ENCODE measurements around the gene GRB2.

Gene GRB2

GRCh38 chr17:75315541-75316243, 89.8 kb downstream of the GRB2 start:
- H3K9me3 Mint-ChIP-seq = no peaks in the 10 kb centered on the region
- TF ChIP-seq CTCF (IDR thresholded peaks at IDR 0.05; ENCODE audit: unreplicated experiment in 3 of 3) = no peak
- peaks cover 10% of the 10 kb centered on the region for H3K4me1 Mint-ChIP-seq
- no peaks in the 10 kb centered on the region for H3K27me3 Mint-ChIP-seq (ENCODE audit: low read depth)
- H3K4me3 Mint-ChIP-seq = no peak overlapping the region
- H3K27ac Mint-ChIP-seq = no peak overlapping the region
- H3K36me3 Mint-ChIP-seq (ENCODE audit: low read depth) = peaks cover 21% of the 10 kb centered on the region

GRCh38 chr17:75313941-75314551, 91.4 kb downstream of the GRB2 start:
- no peaks in the 10 kb centered on the region for H3K27me3 Mint-ChIP-seq (ENCODE audit: low read depth)
- H3K4me3 Mint-ChIP-seq = no peak overlapping the region
- H3K36me3 Mint-ChIP-seq (ENCODE audit: low read depth) = peaks cover 9% of the 10 kb centered on the region
- no peak for TF ChIP-seq CTCF (IDR thresholded peaks at IDR 0.05; ENCODE audit: unreplicated experiment in 3 of 3)
- no peaks in the 10 kb centered on the region for H3K4me1 Mint-ChIP-seq
- no peak overlapping the region for H3K27ac Mint-ChIP-seq
- H3K9me3 Mint-ChIP-seq = no peaks in the 10 kb centered on the region

GRCh38 chr17:75308732-75309629, 96.5 kb downstream of the GRB2 start:
- Mint-ChIP-seq H3K9me3 (no peaks in the 10 kb centered on the region), H3K4me3 (no peak overlapping the region), H3K27me3 (ENCODE audit: low read depth) (peaks cover 3% of the 10 kb centered on the region), H3K4me1 (no peaks in the 10 kb centered on the region), H3K36me3 (ENCODE audit: low read depth) (no peaks in the 10 kb centered on the region), H3K27ac (peak overlapping the region in 2 of 3 experiments; percentile 90 to 92)
- no peak for TF ChIP-seq CTCF (IDR thresholded peaks at IDR 0.05; ENCODE audit: unreplicated experiment in 3 of 3)

- no peak overlapping the region for H3K4me3 Mint-ChIP-seq
- H3K27me3 Mint-ChIP-seq (ENCODE audit: low read depth) = peaks cover 3% of the 10 kb centered on the region
- H3K9me3 Mint-ChIP-seq = no peaks in the 10 kb centered on the region
- peak overlapping the region in 2 of 3 experiments; percentile 90 to 92 for H3K27ac Mint-ChIP-seq
- peaks cover under 1% of the 10 kb centered on the region for H3K36me3 Mint-ChIP-seq (ENCODE audit: low read depth)
- no peak for TF ChIP-seq CTCF (IDR thresholded peaks at IDR 0.05; ENCODE audit: unreplicated experiment in 3 of 3)
- no peaks in the 10 kb centered on the region for H3K4me1 Mint-ChIP-seq
These were observed 97.3 kb downstream of the GRB2 start for GRCh38 chr17:75307957-75308731.

- Mint-ChIP-seq H3K27ac (no peak overlapping the region), H3K36me3 (ENCODE audit: low read depth) (peaks cover 4% of the 10 kb centered on the region)
These were observed 103.8 kb downstream of the GRB2 start for GRCh38 chr17:75301502-75302206.

More at GRCh38 chr17:75301502-75302206, 103.8 kb downstream of the GRB2 start:
- no peaks in the 10 kb centered on the region for H3K27me3 Mint-ChIP-seq (ENCODE audit: low read depth)
- H3K9me3 Mint-ChIP-seq = no peaks in the 10 kb centered on the region
- H3K4me3 Mint-ChIP-seq = no peak overlapping the region
- no peak for TF ChIP-seq CTCF (IDR thresholded peaks at IDR 0.05; ENCODE audit: unreplicated experiment in 3 of 3)
- no peaks in the 10 kb centered on the region for H3K4me1 Mint-ChIP-seq

Measured in nephron (organoid).